ENCODE measurements around the gene ASPHD2. TPM values are rescaled to one million over a fixed set of nuclear protein-coding genes. Genes with fewer than 3 reads are reported as not detected.

The ASPHD2 gene
- total RNA-seq, 4 donors from 2014 or later: 0.38 to 2.4 (median 1.6) TPM

GRCh38 chr22:26385164-26385563, 43.9 kb upstream of the ASPHD2 start:
- Histone ChIP-seq H3K4me3 (replicated peaks in 1 of 3) (no peak overlapping the region), H3K4me1 (no peaks in the 10 kb centered on the region), H3K27me3 (no peaks in the 10 kb centered on the region), H3K9me3 (no peaks in the 10 kb centered on the region), H3K27ac (no peak overlapping the region), H3K36me3 (no peaks in the 10 kb centered on the region)
- intact Hi-C loops (cut with DNase I): no loop called here
- no peak for TF ChIP-seq POLR2A (IDR thresholded peaks at IDR 0.05)
- TF ChIP-seq CTCF (IDR thresholded peaks at IDR 0.05): no peak
- WGBS, 2 donors: 68 to 94% methylated on average over 1 of the region's 1 CpG
- no peak for DNase-seq

GRCh38 chr22:26389125-26389524, 39.9 kb upstream of the ASPHD2 start:
- WGBS, 2 donors: 74 to 82% methylated on average over 3 of the region's 3 CpGs
- H3K27ac ChIP-seq: no peak overlapping the region
- H3K27me3 ChIP-seq: no peaks in the 10 kb centered on the region
- H3K4me3 ChIP-seq (replicated peaks in 1 of 3): no peak overlapping the region
- H3K36me3 ChIP-seq: no peaks in the 10 kb centered on the region
- no peak for TF ChIP-seq CTCF (IDR thresholded peaks at IDR 0.05)
- TF ChIP-seq POLR2A (IDR thresholded peaks at IDR 0.05): no peak
- H3K4me1 ChIP-seq: no peaks in the 10 kb centered on the region
- intact Hi-C loops (cut with DNase I): no loop called here
- no peak for DNase-seq
- no peaks in the 10 kb centered on the region for H3K9me3 ChIP-seq

- Histone ChIP-seq H3K36me3 (no peaks in the 10 kb centered on the region), H3K27ac (no peak overlapping the region), H3K4me1 (no peaks in the 10 kb centered on the region), H3K9me3 (no peaks in the 10 kb centered on the region), H3K4me3 (replicated peaks in 1 of 3) (no peak overlapping the region), H3K27me3 (no peaks in the 10 kb centered on the region)
- TF ChIP-seq POLR2A (IDR thresholded peaks at IDR 0.05): no peak
- TF ChIP-seq CTCF (IDR thresholded peaks at IDR 0.05): no peak
- DNase-seq: no peak
- 77 to 85% methylated on average over 1 of the region's 1 CpG for WGBS, 2 donors
- intact Hi-C loops (cut with DNase I): no loop called here
Observed at GRCh38 chr22:26391091-26391490, 38.0 kb upstream of the ASPHD2 start.

GRCh38 chr22:26391623-26392022, 37.4 kb upstream of the ASPHD2 start:
- no peak for DNase-seq
- H3K27ac ChIP-seq: no peak overlapping the region
- 75 to 81% methylated on average over 2 of the region's 2 CpGs for WGBS, 2 donors
- H3K4me3 ChIP-seq (replicated peaks in 1 of 3): no peak overlapping the region
- no peak for TF ChIP-seq CTCF (IDR thresholded peaks at IDR 0.05)
- no peaks in the 10 kb centered on the region for H3K4me1 ChIP-seq
- no peaks in the 10 kb centered on the region for H3K36me3 ChIP-seq
- H3K27me3 ChIP-seq: no peaks in the 10 kb centered on the region
- intact Hi-C loops (cut with DNase I): no loop called here
- H3K9me3 ChIP-seq: no peaks in the 10 kb centered on the region

GRCh38 chr22:26393929-26394328, 35.1 kb upstream of the ASPHD2 start:
- Histone ChIP-seq H3K9me3 (no peaks in the 10 kb centered on the region), H3K36me3 (no peaks in the 10 kb centered on the region)

More at GRCh38 chr22:26393929-26394328, 35.1 kb upstream of the ASPHD2 start:
- Histone ChIP-seq H3K4me1 (no peaks in the 10 kb centered on the region), H3K27me3 (no peaks in the 10 kb centered on the region), H3K27ac (no peak overlapping the region), H3K4me3 (replicated peaks in 1 of 3) (no peak overlapping the region)
- DNase-seq: no peak
- intact Hi-C loops (cut with DNase I): no loop called here
- WGBS, 2 donors: 63 to 66% methylated on average over 2 of the region's 2 CpGs
- TF ChIP-seq POLR2A (IDR thresholded peaks at IDR 0.05) (no peak), CTCF (IDR thresholded peaks at IDR 0.05) (no peak)
